ENCODE results near the gene SLC2A11. TPM values are rescaled to one million over a fixed set of nuclear protein-coding genes. Genes with fewer than 3 reads are reported as not detected.

Gene SLC2A11
- total RNA-seq, 1 donor from 2014 or later, result 18.2 TPM

DNA sequence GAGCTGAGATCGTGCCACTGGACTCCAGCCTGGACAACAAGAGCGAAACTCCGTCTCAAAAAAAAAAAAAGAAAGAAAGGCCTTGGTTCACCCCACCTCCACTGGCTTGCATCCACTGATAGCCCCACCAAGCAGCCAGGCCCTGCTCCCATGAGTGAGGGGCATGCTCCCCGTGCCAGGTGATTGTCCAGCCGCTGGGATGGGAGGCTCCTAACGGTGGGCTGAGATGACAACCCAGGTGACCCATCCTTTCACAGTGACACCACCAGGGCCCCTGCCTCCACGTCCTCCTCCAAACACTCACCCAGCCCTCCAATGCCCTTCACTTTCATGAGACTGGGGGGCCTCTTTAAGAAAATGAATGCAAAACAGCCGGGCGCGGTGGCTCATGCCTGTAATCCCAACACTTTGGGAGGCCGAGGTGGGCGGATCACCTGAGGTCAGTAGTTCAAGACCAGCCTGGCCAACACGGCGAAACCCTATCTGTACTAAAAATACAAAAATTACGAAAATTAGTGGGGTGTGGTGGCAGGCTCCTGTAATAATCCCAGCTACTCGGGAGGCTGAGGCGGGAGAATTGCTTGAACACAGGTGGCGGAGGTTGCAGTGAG lies 10.3 kb upstream of the SLC2A11 start:
- Mint-ChIP-seq H3K27ac (ENCODE audit: unreplicated experiment) (no peak overlapping the region), H3K9me3 (no peaks in the 10 kb centered on the region), H3K27me3 (ENCODE audit: low read depth) (no peaks in the 10 kb centered on the region), H3K4me3 (no peak overlapping the region), H3K36me3 (ENCODE audit: low read depth) (no peaks in the 10 kb centered on the region), H3K4me1 (peaks cover 20% of the 10 kb centered on the region)
- no peak for TF ChIP-seq CTCF (conservative IDR thresholded peaks at IDR 0.05)
- no peak for DNase-seq (ENCODE audit: low read depth, low spot score)

DNA sequence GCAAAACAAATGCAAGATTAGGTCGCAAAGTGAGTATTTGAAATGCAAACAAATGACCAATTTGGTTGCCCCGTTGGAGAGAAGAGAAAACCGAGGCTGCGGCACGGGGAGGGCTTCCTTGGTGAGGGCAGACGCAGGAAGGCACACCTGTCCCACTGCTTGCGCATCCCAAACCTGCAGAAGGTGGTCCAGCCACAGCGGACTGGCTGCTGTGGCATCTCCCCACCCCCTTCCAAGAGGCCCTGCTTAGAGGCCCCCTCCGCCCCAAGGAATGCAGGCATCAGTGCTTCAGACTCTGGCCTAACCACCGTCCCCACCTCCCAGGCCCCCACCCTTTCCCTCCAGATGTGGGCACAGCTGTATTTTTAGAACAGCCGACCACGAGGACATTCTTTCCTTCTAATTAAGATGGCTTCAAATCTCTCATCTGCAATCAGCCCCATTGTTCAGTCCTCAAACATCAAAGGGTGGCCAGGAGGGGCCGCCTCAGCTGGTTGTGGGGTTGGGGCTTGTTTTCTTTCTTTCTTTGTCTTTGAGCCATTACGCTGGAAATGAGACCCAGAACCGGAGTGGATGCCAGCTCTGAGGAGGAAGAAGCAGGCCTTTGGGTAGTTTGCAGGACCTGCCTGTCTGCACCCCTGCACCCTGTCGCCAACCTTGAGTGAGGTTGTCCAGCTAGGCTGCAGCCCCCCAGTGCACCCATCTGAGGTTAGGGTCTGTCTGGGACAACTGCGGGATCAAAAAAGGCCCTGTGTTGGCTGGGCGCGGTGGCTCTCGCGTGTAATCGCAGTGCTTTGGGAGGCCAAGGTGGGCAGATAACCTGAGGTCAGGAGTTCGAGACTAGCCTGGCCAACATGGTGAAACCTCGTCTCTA lies 9.4 kb upstream of the SLC2A11 start:
- H3K4me1 Mint-ChIP-seq, result peaks cover 20% of the 10 kb centered on the region
- H3K27me3 Mint-ChIP-seq (ENCODE audit: low read depth), result no peaks in the 10 kb centered on the region
- H3K27ac Mint-ChIP-seq (ENCODE audit: unreplicated experiment), result no peak overlapping the region
- no peak for DNase-seq (ENCODE audit: low read depth, low spot score)
- no peak overlapping the region for H3K4me3 Mint-ChIP-seq
- H3K36me3 Mint-ChIP-seq (ENCODE audit: low read depth), result no peaks in the 10 kb centered on the region
- H3K9me3 Mint-ChIP-seq, result no peaks in the 10 kb centered on the region
- TF ChIP-seq CTCF (conservative IDR thresholded peaks at IDR 0.05), result no peak

GRCh38 chr22:23849009-23850006 lies 8.4 kb upstream of the SLC2A11 start:
- H3K27ac Mint-ChIP-seq (ENCODE audit: unreplicated experiment), result no peak overlapping the region
- no peaks in the 10 kb centered on the region for H3K9me3 Mint-ChIP-seq
- H3K27me3 Mint-ChIP-seq (ENCODE audit: low read depth), result no peaks in the 10 kb centered on the region
- H3K4me3 Mint-ChIP-seq, result peak overlapping the region; percentile 34
- peaks cover 20% of the 10 kb centered on the region for H3K4me1 Mint-ChIP-seq
- H3K36me3 Mint-ChIP-seq (ENCODE audit: low read depth), result no peaks in the 10 kb centered on the region
- peak; percentile 98 for DNase-seq (ENCODE audit: low read depth, low spot score)
- peak; percentile 99 for TF ChIP-seq CTCF (conservative IDR thresholded peaks at IDR 0.05)

DNA sequence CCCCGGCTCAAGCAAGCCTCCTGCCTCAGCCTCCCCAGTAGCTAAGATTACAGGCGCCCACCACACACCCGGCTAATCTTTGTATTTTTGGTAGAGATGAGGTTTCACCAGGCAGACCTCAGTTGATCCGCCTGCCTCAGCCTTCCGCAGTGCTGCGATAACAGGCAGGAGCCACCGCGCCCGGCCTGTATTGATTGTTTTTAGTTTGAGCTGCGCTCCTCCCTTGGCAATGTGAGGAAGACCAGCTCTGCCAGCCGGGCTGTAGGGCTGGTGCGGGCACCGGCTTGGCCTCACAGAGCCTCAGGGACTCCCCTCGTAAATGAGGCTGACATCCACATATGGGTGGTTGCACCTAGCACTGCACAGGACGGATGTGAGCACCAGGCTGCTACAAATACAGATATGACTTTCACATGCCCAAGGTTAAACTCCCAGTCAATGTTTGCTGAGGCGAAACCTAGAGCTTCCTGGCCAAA lies 7.5 kb upstream of the SLC2A11 start:
- H3K36me3 Mint-ChIP-seq (ENCODE audit: low read depth), result no peaks in the 10 kb centered on the region
- DNase-seq (ENCODE audit: low read depth, low spot score), result no peak
- no peak for TF ChIP-seq CTCF (conservative IDR thresholded peaks at IDR 0.05)
- peaks cover 20% of the 10 kb centered on the region for H3K4me1 Mint-ChIP-seq
- peak overlapping the region; percentile 31 for H3K4me3 Mint-ChIP-seq
- no peaks in the 10 kb centered on the region for H3K27me3 Mint-ChIP-seq (ENCODE audit: low read depth)
- H3K9me3 Mint-ChIP-seq, result no peaks in the 10 kb centered on the region
- H3K27ac Mint-ChIP-seq (ENCODE audit: unreplicated experiment), result no peak overlapping the region
